ENCODE results near the gene CES4A. TPM values are rescaled to one million over a fixed set of nuclear protein-coding genes. Genes with fewer than 3 reads are reported as not detected.
"Not testable (repeated sequence)": the region's sequence is repeated elsewhere in the genome, so short reads cannot be mapped to it uniquely, and the experiment has no call there.

CES4A gene
- total RNA-seq, 1 donor from 2014 or later, result 10.2 TPM

DNA sequence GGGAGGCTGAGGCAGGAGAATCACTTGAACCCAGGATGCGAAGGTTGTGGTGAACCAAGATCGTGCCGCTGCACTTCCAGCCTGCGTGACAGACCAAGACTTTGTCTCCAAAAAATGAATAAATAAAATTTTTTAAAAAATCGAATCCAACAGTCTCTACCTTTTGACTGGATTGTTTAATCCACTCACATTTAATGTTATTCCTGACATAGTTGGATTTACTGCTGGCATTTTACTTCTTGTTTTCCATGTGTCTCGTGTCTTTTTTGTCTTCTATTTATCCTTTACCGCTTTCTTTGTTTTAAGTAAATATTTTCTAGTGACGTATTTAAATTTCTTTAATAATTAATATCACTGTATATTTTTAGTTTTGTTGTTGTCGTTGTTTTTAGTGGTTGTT lies 5.4 kb upstream of the CES4A start:
- no peaks in the 10 kb centered on the region for H3K9me3 Mint-ChIP-seq
- no peak overlapping the region for H3K4me3 Mint-ChIP-seq
- ATAC-seq (ENCODE audit: low read depth) (no peak), DNase-seq (no peak)
- CTCF ChIA-PET, result interaction anchor here (1.2 kb wide), 1 partner anchor 172 kb away, joined by 3 read pairs; no protein-coding TSS in a partner anchor
- H3K27ac Mint-ChIP-seq, result no peak overlapping the region
- TF ChIP-seq, protein P1, sequence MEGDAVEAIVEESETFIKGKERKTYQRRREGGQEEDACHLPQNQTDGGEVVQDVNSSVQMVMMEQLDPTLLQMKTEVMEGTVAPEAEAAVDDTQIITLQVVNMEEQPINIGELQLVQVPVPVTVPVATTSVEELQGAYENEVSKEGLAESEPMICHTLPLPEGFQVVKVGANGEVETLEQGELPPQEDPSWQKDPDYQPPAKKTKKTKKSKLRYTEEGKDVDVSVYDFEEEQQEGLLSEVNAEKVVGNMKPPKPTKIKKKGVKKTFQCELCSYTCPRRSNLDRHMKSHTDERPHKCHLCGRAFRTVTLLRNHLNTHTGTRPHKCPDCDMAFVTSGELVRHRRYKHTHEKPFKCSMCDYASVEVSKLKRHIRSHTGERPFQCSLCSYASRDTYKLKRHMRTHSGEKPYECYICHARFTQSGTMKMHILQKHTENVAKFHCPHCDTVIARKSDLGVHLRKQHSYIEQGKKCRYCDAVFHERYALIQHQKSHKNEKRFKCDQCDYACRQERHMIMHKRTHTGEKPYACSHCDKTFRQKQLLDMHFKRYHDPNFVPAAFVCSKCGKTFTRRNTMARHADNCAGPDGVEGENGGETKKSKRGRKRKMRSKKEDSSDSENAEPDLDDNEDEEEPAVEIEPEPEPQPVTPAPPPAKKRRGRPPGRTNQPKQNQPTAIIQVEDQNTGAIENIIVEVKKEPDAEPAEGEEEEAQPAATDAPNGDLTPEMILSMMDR (IDR thresholded peaks at IDR 0.05), result no peak
- intact Hi-C loops (cut with micrococcal nuclease), result no loop called here
- H3K36me3 Mint-ChIP-seq (ENCODE audit: low read depth), result no peaks in the 10 kb centered on the region
- POLR2A ChIA-PET, result no interaction called here
- no peaks in the 10 kb centered on the region for H3K4me1 Mint-ChIP-seq
- H3K27me3 Mint-ChIP-seq, result no peaks in the 10 kb centered on the region

- TF ChIP-seq, protein P1 (IDR thresholded peaks at IDR 0.05), result no peak
- Mint-ChIP-seq H3K27ac (no peak overlapping the region), H3K36me3 (ENCODE audit: low read depth) (no peaks in the 10 kb centered on the region), H3K4me3 (no peak overlapping the region), H3K27me3 (no peaks in the 10 kb centered on the region), H3K9me3 (no peaks in the 10 kb centered on the region), H3K4me1 (no peaks in the 10 kb centered on the region)
- ATAC-seq (ENCODE audit: low read depth), result no peak
- intact Hi-C loops (cut with micrococcal nuclease), result no loop called here
- ChIA-PET POLR2A (no interaction called here), CTCF (no interaction called here)
- no peak for DNase-seq
These were observed 3.5 kb upstream of the CES4A start for GRCh38 chr16:66984892-66985311.

- intact Hi-C loops (cut with micrococcal nuclease), result no loop called here
- no peaks in the 10 kb centered on the region for H3K4me1 Mint-ChIP-seq
- no peaks in the 10 kb centered on the region for H3K36me3 Mint-ChIP-seq (ENCODE audit: low read depth)
- no peaks in the 10 kb centered on the region for H3K27me3 Mint-ChIP-seq
- ChIA-PET POLR2A (no interaction called here), CTCF (no interaction called here)
- no peaks in the 10 kb centered on the region for H3K9me3 Mint-ChIP-seq
- DNase-seq, result no peak
- no peak overlapping the region for H3K27ac Mint-ChIP-seq
- ATAC-seq (ENCODE audit: low read depth), result no peak
- no peak overlapping the region for H3K4me3 Mint-ChIP-seq
- TF ChIP-seq, protein P1 (IDR thresholded peaks at IDR 0.05), result no peak
These were observed 1.8 kb upstream of the CES4A start for GRCh38 chr16:66986559-66986958.

DNA sequence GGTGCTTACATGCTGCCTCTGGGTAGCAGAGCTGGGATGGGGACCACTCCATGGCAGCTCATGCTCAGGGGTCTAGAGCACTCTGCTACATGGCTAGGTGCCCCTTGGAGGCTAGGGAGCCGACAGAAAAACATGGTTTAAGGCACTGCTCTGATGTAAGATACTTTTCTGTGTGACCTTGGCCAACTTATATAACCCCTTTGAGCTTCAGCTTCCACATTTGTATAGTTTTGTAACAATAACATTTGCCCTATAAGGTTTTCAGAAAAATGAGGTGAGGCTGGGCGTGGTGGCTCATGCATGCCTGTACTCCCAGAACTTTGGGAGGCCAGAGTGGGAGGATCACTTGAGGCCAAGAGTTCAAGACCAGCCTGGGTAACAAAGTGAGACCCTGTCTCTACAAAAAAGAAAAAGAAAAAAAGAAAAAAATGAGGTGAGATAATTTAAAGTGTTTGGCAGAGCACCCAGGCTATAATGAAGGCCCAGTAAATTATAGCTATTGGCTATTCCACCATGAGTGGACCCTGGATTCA lies 3.2 kb downstream of the CES4A start:
- DNase-seq (no peak), ATAC-seq (ENCODE audit: low read depth) (no peak)
- TF ChIP-seq, protein P1 (IDR thresholded peaks at IDR 0.05), result no peak
- Mint-ChIP-seq H3K4me1 (no peaks in the 10 kb centered on the region), H3K27me3 (no peaks in the 10 kb centered on the region), H3K36me3 (ENCODE audit: low read depth) (no peaks in the 10 kb centered on the region), H3K27ac (no peak overlapping the region), H3K4me3 (no peak overlapping the region), H3K9me3 (no peaks in the 10 kb centered on the region)
- CTCF ChIA-PET, result no interaction called here
- intact Hi-C loops (cut with micrococcal nuclease), result no loop called here
- POLR2A ChIA-PET, result no interaction called here

DNA sequence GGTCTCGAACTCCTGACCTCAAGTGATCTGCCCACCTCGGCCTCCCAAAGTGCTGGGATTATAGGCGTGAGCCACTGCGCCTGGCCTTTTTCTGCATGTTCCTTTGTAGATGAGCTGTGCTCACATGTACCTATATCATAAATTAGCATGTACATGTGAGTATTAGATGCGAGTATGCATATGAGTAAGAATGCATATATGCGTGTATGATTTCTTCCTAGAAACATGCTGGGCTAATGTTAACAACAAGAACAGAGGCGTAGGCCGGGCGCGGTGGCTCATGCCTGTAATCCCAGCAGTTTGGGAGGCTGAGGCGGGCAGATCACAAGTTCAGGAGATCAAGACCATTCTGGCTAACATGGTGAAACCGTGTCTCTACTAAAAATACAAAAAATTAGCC lies 5.2 kb downstream of the CES4A start:
- CTCF ChIA-PET; POLR2A ChIA-PET; H3K27ac Mint-ChIP-seq; ATAC-seq (ENCODE audit: low read depth); H3K36me3 Mint-ChIP-seq (ENCODE audit: low read depth); DNase-seq; H3K27me3 Mint-ChIP-seq; H3K4me1 Mint-ChIP-seq; intact Hi-C loops (cut with micrococcal nuclease); H3K9me3 Mint-ChIP-seq; H3K4me3 Mint-ChIP-seq: not testable (repeated sequence)
